ENCODE data around the gene LAMC3. TPM values are rescaled to one million over a fixed set of nuclear protein-coding genes. Genes with fewer than 3 reads are reported as not detected.

The LAMC3 gene
- total and polyA plus RNA-seq, 9 of the 15 experiments (the other 6 are each of a cell fraction or from before 2014, with no cell fraction given), result 0.10 TPM; not detected in 8

GRCh38 chr9:131114084-131114535 lies 105.1 kb downstream of the LAMC3 start:
- FAIRE-seq (no peak), ATAC-seq (peak; percentile 24), DNase-seq (ENCODE audit: extremely low read depth in 1 of 4, low spot score in 3 of 4) (peak in 2 of 4 experiments; percentile 61 to 67)
- H3K9me1 ChIP-seq (ENCODE audit: control insufficient read depth, insufficient read depth, low read length), result peaks cover 6% of the 10 kb centered on the region
- no peak overlapping the region for H3K4me3 ChIP-seq
- H3K4me2 ChIP-seq (ENCODE audit: insufficient read depth, low read length), result no peak overlapping the region
- no peak overlapping the region for H3K27ac ChIP-seq (ENCODE audit: extremely low read depth, low read depth, low read length)
- CTCF ChIA-PET (ENCODE audit: low intra/inter-chr PET ratio), result no interaction called here
- in situ Hi-C loops (cut with MboI) (no loop called here), intact Hi-C loops (cut with micrococcal nuclease) (loop anchor here (5.0 kb wide), 1 partner anchor 163 kb away; the partner anchor contains the start of gene FAM78A)
- 0 out of 4 replicates have a peak, but pooled peaks of 1 of the 2 experiments have one; percentile 86 for TF ChIP-seq MLX (CRISPR knock-in tag; conservative IDR thresholded peaks at IDR 0.05)
- no peak for TF ChIP-seq GTF2A2 (tag; IDR thresholded peaks at IDR 0.05)
- TF ChIP-seq STAT6 (CRISPR knock-in tag; IDR thresholded peaks at IDR 0.05), result peak; percentile 87; the same call in 1 of the 2 replicates
- no TSS peak for BruUV-seq (replicated peaks)
- H3K36me3 ChIP-seq (ENCODE audit: control insufficient read depth, insufficient read depth, low read length), result no peaks in the 10 kb centered on the region
- peaks cover 31% of the 10 kb centered on the region for H4K20me1 ChIP-seq (replicated peaks; ENCODE audit: control insufficient read depth, insufficient read depth, low read length)
- peak overlapping the region in 1 of 2 experiments; percentile 26; a peak in 2 of 4 replicates for H3K9ac ChIP-seq (ENCODE audit: insufficient read depth in 1 of 2, low read depth in 2 of 2, low read length in 2 of 2)
- H3K4me1 ChIP-seq (replicated peaks in 1 of 2; ENCODE audit: control insufficient read depth in 2 of 2, insufficient read depth in 2 of 2, low read length in 2 of 2), result peaks cover 0 to 15% of the 10 kb centered on the region in 2 experiments; a peak in 2 of 5 replicates
- peaks cover 85 to 98% of the 10 kb centered on the region in 2 experiments for H3K27me3 ChIP-seq (ENCODE audit: control insufficient read depth in 2 of 2, insufficient read depth in 2 of 2, low read length in 2 of 2)
- H3K79me2 ChIP-seq (ENCODE audit: control insufficient read depth, insufficient read depth, low read length), result no peaks in the 10 kb centered on the region
- no peaks in the 10 kb centered on the region for H3K9me3 ChIP-seq (replicated peaks; ENCODE audit: control insufficient read depth, insufficient read depth, low read depth, low read length)
- H2AFZ ChIP-seq (ENCODE audit: low read depth, low read length), result no peak overlapping the region
- WGBS (ENCODE audit: insufficient coverage, low coverage, missing lambda C conversion rate), result 3% methylated on average over 8 of the region's 8 CpGs
- POLR2A ChIA-PET, result interaction anchor here (0.7 to 99.3 kb wide), 5 partner anchors 17 to 100 kb away, joined by 3 to 3336 read pairs (median 3); partner anchors contain the start of genes AIF1L and NUP214

Measured in K562 (cell line).